PC-3 (cell line): ENCODE data around the gene CHMP5. TPM values are rescaled to one million over a fixed set of nuclear protein-coding genes. Genes with fewer than 3 reads are reported as not detected.

Experiments used
- ATAC-seq: fragments of 200-7000 bp; cut with Tn5 transposase; 2 replicates; pipeline ENCODE4 v1.9.1; 2020; ENCODE audit warnings: mild to moderate bottlenecking, moderate library complexity
- BruUV-seq: library from RNA; stranded (reverse); fragments of 400-500 nt; replicated peaks from 2 replicates; lab custom pipeline; 2021; lab: Mats Ljungman, UMichigan
- CTCF ChIA-PET: fragments of 300-600 bp; sonication (Branson Sonifier 250); formaldehyde crosslinking; loops from one replicate; lab custom pipeline; 2022; ENCODE audit warnings: antibody characterized with exemption; lab: Charles Lee
- POLR2A ChIA-PET: fragments of 300-600 bp; sonication (Branson Sonifier 250); formaldehyde crosslinking; loops from one replicate; lab custom pipeline; 2022; ENCODE audit warnings: antibody characterized with exemption; ENCODE audit not compliant: unreplicated experiment; lab: Charles Lee
- DNase-seq: peaks from one replicate; pipeline ENCODE4 v3.0.0-alpha.2; 2015
- H2AFZ ChIP-seq: fragments of 300-600 bp; sonication (generic); 2 replicates; pipeline ENCODE4 v1.6.0; 2016; ENCODE audit warnings: antibody characterized with exemption, low read length
- H3F3A ChIP-seq: fragments of 300-600 bp; sonication (generic); one replicate; pipeline ENCODE4 v1.6.0; 2017; ENCODE audit warnings: antibody characterized with exemption, low read length, control low read depth, mild to moderate bottlenecking; ENCODE audit not compliant: unreplicated experiment
- H3K27ac ChIP-seq: fragments of 300-600 bp; sonication (generic); 2 replicates; pipeline ENCODE4 v1.5.1; 2016; ENCODE audit warnings: mild to moderate bottlenecking, low read length
- H3K27me3 ChIP-seq: fragments of 300-600 bp; sonication (generic); 2 replicates; pipeline ENCODE4 v1.6.1; 2016; ENCODE audit warnings: low read length, mixed read lengths
- H3K36me3 ChIP-seq: fragments of 300-600 bp; sonication (generic); 2 replicates; pipeline ENCODE4 v1.6.1; 2016; ENCODE audit warnings: low read depth, mixed run types, low read length, mixed read lengths
- H3K4me1 ChIP-seq: fragments of 300-600 bp; sonication (generic); 2 replicates; pipeline ENCODE4 v1.5.1; 2016; ENCODE audit warnings: low read length; ENCODE audit not compliant: insufficient read depth
- H3K4me2 ChIP-seq: fragments of 300-600 bp; sonication (generic); 2 replicates; pipeline ENCODE4 v1.6.0; 2016; ENCODE audit warnings: low read length
- H3K4me3 ChIP-seq: fragments of 300-600 bp; sonication (generic); 2 replicates; pipeline ENCODE4 v1.5.1; 2016; ENCODE audit warnings: mild to moderate bottlenecking, low read length, mixed read lengths
- H3K79me2 ChIP-seq: fragments of 300-600 bp; sonication (generic); 2 replicates; pipeline ENCODE4 v1.6.1; 2017; ENCODE audit warnings: low read length, mixed read lengths
- H3K9ac ChIP-seq: fragments of 300-600 bp; sonication (generic); 2 replicates; pipeline ENCODE4 v1.6.0; 2016; ENCODE audit warnings: mild to moderate bottlenecking, low read length
- H3K9me2 ChIP-seq: fragments of 300-600 bp; sonication (generic); replicated peaks from 2 replicates; pipeline ENCODE4 v1.6.1; 2016; ENCODE audit warnings: mixed run types, low read length, mixed read lengths
- H3K9me3 ChIP-seq: fragments of 300-600 bp; sonication (generic); 2 replicates; pipeline ENCODE4 v1.6.1; 2016; ENCODE audit warnings: low read length, mixed read lengths
- H4K20me1 ChIP-seq: fragments of 300-600 bp; sonication (generic); 2 replicates; pipeline ENCODE4 v1.6.1; 2016; ENCODE audit warnings: low read length, mixed read lengths
- CTCF ChIP-seq: fragments of 300-600 bp; sonication (generic); conservative IDR thresholded peaks from 2 replicates; pipeline ENCODE4 v1.5.1; 2017; ENCODE audit warnings: antibody characterized with exemption, low read depth, mild to moderate bottlenecking, low read length
- EZH2 ChIP-seq: fragments of 300-600 bp; sonication (generic); IDR thresholded peaks from one replicate; pipeline ENCODE4 v1.6.1; 2017; ENCODE audit warnings: antibody characterized with exemption, mild to moderate bottlenecking, low read length; ENCODE audit not compliant: unreplicated experiment
- EZH2phosphoT487 ChIP-seq: fragments of 300-600 bp; sonication (generic); IDR thresholded peaks from 2 replicates; pipeline ENCODE4 v1.6.1; 2018; ENCODE audit warnings: mild to moderate bottlenecking, antibody characterized with exemption, low read length, borderline replicate concordance
- intact Hi-C: fragments of 100-400 bp; cut with micrococcal nuclease; formaldehyde crosslinking; loops from 2 replicates; pipeline ENCODE4 v1.9.0; 2023
- total RNA-seq: library from RNA; depleted of rRNA; stranded (reverse); fragments of >200 nt; gene quantifications from 2 replicates; pipeline ENCODE4 v1.2.3, GENCODE V29; 2014

CHMP5 gene
- total RNA-seq, 1 experiment from 2014 or later, result 65.0 TPM

- Histone ChIP-seq H3K9me2 (no peaks in the 10 kb centered on the region), H3K4me3 (no peak overlapping the region), H3K36me3 (peaks cover 10% of the 10 kb centered on the region), H3K4me1 (peaks cover 17% of the 10 kb centered on the region), H2AFZ (no peak overlapping the region), H3K9me3 (no peaks in the 10 kb centered on the region), H3K27ac (no peak overlapping the region), H3K4me2 (peak overlapping the region; percentile 89; the same call in 1 of the 2 replicates), H4K20me1 (no peaks in the 10 kb centered on the region), H3K27me3 (no peaks in the 10 kb centered on the region), H3F3A (peaks cover 6% of the 10 kb centered on the region), H3K9ac (no peak overlapping the region), H3K79me2 (peaks cover 65% of the 10 kb centered on the region)
- no TSS peak for BruUV-seq
- ATAC-seq (no peak), DNase-seq (no peak)
- CTCF ChIA-PET, result no interaction called here
- intact Hi-C loops, result loop anchor here (2.0 kb wide), 2 partner anchors 37 to 59 kb away; no protein-coding TSS in a partner anchor
- no peak for TF ChIP-seq CTCF
- no peak for TF ChIP-seq EZH2phosphoT487
- POLR2A ChIA-PET, result no interaction called here
Observed at GRCh38 chr9:33291901-33292300, 27.1 kb downstream of the CHMP5 start.

GRCh38 chr9:33293782-33294181, 28.9 kb downstream of the CHMP5 start:
- Histone ChIP-seq H3K4me1 (peaks cover 15% of the 10 kb centered on the region), H4K20me1 (no peaks in the 10 kb centered on the region), H3K9ac (no peak overlapping the region), H3K4me3 (no peak overlapping the region), H3K27ac (no peak overlapping the region), H3K79me2 (peaks cover 84% of the 10 kb centered on the region), H3K4me2 (no peak overlapping the region), H3K36me3 (peaks cover 18% of the 10 kb centered on the region), H3K9me2 (no peaks in the 10 kb centered on the region), H3K9me3 (no peaks in the 10 kb centered on the region), H3F3A (no peaks in the 10 kb centered on the region), H3K27me3 (no peaks in the 10 kb centered on the region), H2AFZ (no peak overlapping the region)
- POLR2A ChIA-PET, result no interaction called here
- ATAC-seq (no peak), DNase-seq (no peak)
- TF ChIP-seq EZH2phosphoT487 (no peak), CTCF (no peak), EZH2 (no peak)
- CTCF ChIA-PET, result no interaction called here
- no TSS peak for BruUV-seq
- intact Hi-C loops, result no loop called here

- ATAC-seq, result no peak
- no peaks in the 10 kb centered on the region for H3F3A ChIP-seq
- no peak overlapping the region for H3K4me3 ChIP-seq
- no peak overlapping the region for H3K9ac ChIP-seq
- H3K36me3 ChIP-seq, result peaks cover 26% of the 10 kb centered on the region
- DNase-seq, result no peak
- H4K20me1 ChIP-seq, result no peaks in the 10 kb centered on the region
- H3K79me2 ChIP-seq, result peaks cover 93% of the 10 kb centered on the region
- POLR2A ChIA-PET, result no interaction called here
- intact Hi-C loops, result no loop called here
- CTCF ChIA-PET, result no interaction called here
- no peaks in the 10 kb centered on the region for H3K27me3 ChIP-seq
- TF ChIP-seq EZH2phosphoT487, result no peak
- TF ChIP-seq CTCF, result no peak
- no peak for TF ChIP-seq EZH2
- no peaks in the 10 kb centered on the region for H3K9me2 ChIP-seq
- no peaks in the 10 kb centered on the region for H3K9me3 ChIP-seq
- H2AFZ ChIP-seq, result no peak overlapping the region
- H3K27ac ChIP-seq, result no peak overlapping the region
- H3K4me2 ChIP-seq, result no peak overlapping the region
- no TSS peak for BruUV-seq
- H3K4me1 ChIP-seq, result peaks cover 15% of the 10 kb centered on the region
Observed at GRCh38 chr9:33294670-33295432, 30.0 kb downstream of the CHMP5 start.
